Glutamatergic neuron (in vitro differentiated cells): ENCODE measurements around the gene C20orf96. TPM values are rescaled to one million over a fixed set of nuclear protein-coding genes. Genes with fewer than 3 reads are reported as not detected.

Source experiments
- DNase-seq: peaks from one replicate; pipeline ENCODE4 v3.0.0; 2022
- H3K27ac Mint-ChIP-seq: one replicate; pipeline ENCODE4 v1.8.0; 2020; ENCODE audit warnings: mild to moderate bottlenecking, mixed read lengths, inconsistent platforms; ENCODE audit not compliant: unreplicated experiment
- H3K27me3 Mint-ChIP-seq: one replicate; pipeline ENCODE4 v1.8.0; 2020; ENCODE audit warnings: mild to moderate bottlenecking, moderate library complexity, mixed read lengths, inconsistent platforms; ENCODE audit not compliant: unreplicated experiment
- H3K36me3 Mint-ChIP-seq: one replicate; pipeline ENCODE4 v1.8.0; 2020; ENCODE audit warnings: mild to moderate bottlenecking, mixed read lengths, inconsistent platforms; ENCODE audit not compliant: unreplicated experiment
- H3K4me1 Mint-ChIP-seq: one replicate; pipeline ENCODE4 v1.8.0; 2020; ENCODE audit warnings: mild to moderate bottlenecking, low read depth, mixed read lengths, inconsistent platforms; ENCODE audit not compliant: unreplicated experiment
- H3K4me3 Mint-ChIP-seq: one replicate; pipeline ENCODE4 v1.8.0; 2020; ENCODE audit warnings: mild to moderate bottlenecking, mixed read lengths, inconsistent platforms; ENCODE audit not compliant: unreplicated experiment
- H3K9me3 Mint-ChIP-seq: one replicate; pipeline ENCODE4 v1.8.0; 2020; ENCODE audit warnings: mild to moderate bottlenecking, moderate library complexity, mixed read lengths, inconsistent platforms; ENCODE audit not compliant: unreplicated experiment
- total RNA-seq: library from RNA; stranded (reverse); fragmentation: NEBNext Ultra II Directional; extraction: Animal tissue kit (Norgen Biotek cat#: 25700); gene quantifications from one replicate; pipeline ENCODE4 v1.2.1, GENCODE V29; 2021; ENCODE audit not compliant: unreplicated experiment
- TF ChIP-seq, protein P1 (sequence below): fragments of 200-600 bp; sonication (generic); IDR thresholded peaks from one replicate; pipeline ENCODE4 v1.5.0; 2021; ENCODE audit not compliant: partially characterized antibody, unreplicated experiment

The C20orf96 gene
- total RNA-seq, 1 donor from 2014 or later = 61.1 TPM

GRCh38 chr20:325889-326644 lies 35.5 kb upstream of the C20orf96 start:
- Mint-ChIP-seq H3K4me1 (peaks cover 20% of the 10 kb centered on the region), H3K27ac (peak overlapping the region; percentile 76), H3K36me3 (peaks cover 5% of the 10 kb centered on the region)

DNA sequence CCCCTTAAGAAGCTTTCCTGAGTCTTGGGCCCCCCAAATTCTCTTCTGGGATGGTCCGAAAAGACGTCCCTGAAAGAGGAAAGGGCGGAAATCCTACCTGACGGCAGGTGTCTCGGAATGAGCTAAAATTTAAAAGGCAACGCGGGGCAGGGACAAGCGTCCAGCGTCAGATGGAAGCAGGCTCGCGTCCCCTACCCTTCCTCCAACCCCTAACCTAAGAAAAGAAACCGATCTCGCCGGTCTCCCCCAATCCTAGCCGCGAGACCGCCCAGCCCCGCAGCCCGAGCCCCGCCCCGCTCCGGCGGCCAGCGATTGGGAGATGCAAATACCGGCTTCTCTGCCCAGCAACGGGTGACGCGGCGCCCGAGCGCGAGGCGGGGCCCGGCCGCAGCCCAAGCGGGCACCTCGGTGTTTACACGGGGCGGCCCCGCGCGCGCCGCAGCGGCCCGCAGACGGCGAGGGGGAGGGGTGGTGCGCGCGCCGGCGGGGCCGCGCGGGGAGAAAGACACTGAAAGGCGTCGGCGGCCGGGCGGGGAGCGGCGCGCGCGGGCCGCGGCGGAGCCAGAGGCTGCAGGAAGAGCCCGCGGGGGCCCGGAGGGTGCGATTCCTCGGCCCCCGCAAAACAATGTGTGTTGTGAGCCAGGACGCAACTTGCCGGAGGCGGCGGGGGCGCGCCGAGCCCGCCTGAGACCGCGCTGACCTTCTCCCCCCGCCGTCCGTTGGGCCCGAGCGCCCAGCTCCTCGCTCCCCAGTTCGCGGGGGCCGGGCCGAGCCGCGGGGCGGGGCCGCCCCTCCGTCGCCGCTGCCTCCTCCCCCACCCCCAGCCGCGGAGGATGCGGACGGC lies 34.7 kb upstream of the C20orf96 start, which contains the start of gene SOX12:
Gene SOX12, plus strand, starts transcription at position 508 of the 844 bp plus-strand sequence. CDS start 373 bp downstream, outside the sequence.
- H3K36me3 Mint-ChIP-seq = peaks cover 9% of the 10 kb centered on the region
- peak within 1 kb of the TSS; percentile 97 for H3K27ac Mint-ChIP-seq
- peak within 1 kb of the TSS; percentile 95 for H3K4me3 Mint-ChIP-seq
- TF ChIP-seq, protein P1, sequence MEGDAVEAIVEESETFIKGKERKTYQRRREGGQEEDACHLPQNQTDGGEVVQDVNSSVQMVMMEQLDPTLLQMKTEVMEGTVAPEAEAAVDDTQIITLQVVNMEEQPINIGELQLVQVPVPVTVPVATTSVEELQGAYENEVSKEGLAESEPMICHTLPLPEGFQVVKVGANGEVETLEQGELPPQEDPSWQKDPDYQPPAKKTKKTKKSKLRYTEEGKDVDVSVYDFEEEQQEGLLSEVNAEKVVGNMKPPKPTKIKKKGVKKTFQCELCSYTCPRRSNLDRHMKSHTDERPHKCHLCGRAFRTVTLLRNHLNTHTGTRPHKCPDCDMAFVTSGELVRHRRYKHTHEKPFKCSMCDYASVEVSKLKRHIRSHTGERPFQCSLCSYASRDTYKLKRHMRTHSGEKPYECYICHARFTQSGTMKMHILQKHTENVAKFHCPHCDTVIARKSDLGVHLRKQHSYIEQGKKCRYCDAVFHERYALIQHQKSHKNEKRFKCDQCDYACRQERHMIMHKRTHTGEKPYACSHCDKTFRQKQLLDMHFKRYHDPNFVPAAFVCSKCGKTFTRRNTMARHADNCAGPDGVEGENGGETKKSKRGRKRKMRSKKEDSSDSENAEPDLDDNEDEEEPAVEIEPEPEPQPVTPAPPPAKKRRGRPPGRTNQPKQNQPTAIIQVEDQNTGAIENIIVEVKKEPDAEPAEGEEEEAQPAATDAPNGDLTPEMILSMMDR = no peak
- DNase-seq = peak; percentile 100
- H3K9me3 Mint-ChIP-seq = peaks cover 29% of the 10 kb centered on the region
- peaks cover 18% of the 10 kb centered on the region for H3K27me3 Mint-ChIP-seq
- H3K4me1 Mint-ChIP-seq = peaks cover 17% of the 10 kb centered on the region

More at GRCh38 chr20:325889-326644, 35.5 kb upstream of the C20orf96 start:
- Mint-ChIP-seq H3K9me3 (peaks cover 29% of the 10 kb centered on the region), H3K4me3 (peak overlapping the region; percentile 84), H3K27me3 (peaks cover 18% of the 10 kb centered on the region)
- DNase-seq = peak; percentile 72
- TF ChIP-seq, protein P1 = no peak

GRCh38 chr20:324177-325044 lies 33.9 kb upstream of the C20orf96 start:
- peak; percentile 95 for DNase-seq
- Mint-ChIP-seq H3K36me3 (peaks cover 9% of the 10 kb centered on the region), H3K4me1 (peaks cover 11% of the 10 kb centered on the region), H3K27me3 (peaks cover 21% of the 10 kb centered on the region), H3K9me3 (peaks cover 26% of the 10 kb centered on the region), H3K27ac (peak overlapping the region; percentile 97), H3K4me3 (peak overlapping the region; percentile 95)
- TF ChIP-seq, protein P1 = no peak

DNA sequence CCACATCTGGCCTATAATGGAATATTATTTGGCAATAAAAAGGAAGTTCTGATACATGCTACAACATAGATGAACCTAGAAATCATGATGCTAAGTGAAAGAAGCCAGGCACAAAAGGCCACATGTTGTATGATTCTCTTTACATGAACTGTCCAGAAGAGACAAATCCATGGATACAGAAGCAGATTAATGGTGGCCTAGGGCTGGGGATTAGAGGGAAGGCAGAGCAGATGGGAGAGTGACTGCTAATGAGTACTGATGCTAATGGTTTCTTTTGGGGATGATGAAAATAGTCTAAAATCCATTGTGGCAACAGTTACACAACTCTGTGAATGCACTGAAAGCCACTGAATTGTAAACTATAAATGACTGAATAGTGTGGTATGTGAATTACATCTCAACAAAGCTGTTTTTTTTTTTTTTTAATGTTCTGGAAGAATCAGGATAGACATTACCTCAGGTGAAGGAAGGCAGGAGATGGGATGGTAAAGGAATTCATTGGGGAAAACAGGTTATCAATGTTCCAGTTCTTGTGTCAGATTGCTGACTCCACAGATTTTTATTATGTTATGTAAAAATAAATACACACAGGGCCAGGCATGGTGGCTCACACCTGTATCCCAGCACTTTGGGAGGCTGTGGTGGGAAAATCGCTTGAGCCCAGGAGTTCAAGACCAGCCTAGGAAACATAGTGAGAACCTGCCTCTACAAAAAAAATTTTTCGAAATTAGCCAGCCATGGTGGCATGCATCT lies 25.9 kb upstream of the C20orf96 start:
- no peak for DNase-seq
- Mint-ChIP-seq H3K27me3 (peaks cover 3% of the 10 kb centered on the region), H3K27ac (no peak overlapping the region), H3K4me1 (no peaks in the 10 kb centered on the region), H3K36me3 (peaks cover 7% of the 10 kb centered on the region), H3K4me3 (no peak overlapping the region), H3K9me3 (peaks cover 1% of the 10 kb centered on the region)
- TF ChIP-seq, protein P1 = no peak
